Activated effector memory CD4-positive, alpha-beta T cell treated with anti-CD3 and anti-CD28 coated beads, Interleukin-2, amount 50 U/mL, for 16 hours (primary cell): ENCODE results near the gene FIBP.
A peak's percentile ranks its signal among the peaks of the same experiment; 100 is the strongest.

Experiments used
- DNase-seq: peaks from one replicate; pipeline ENCODE4 v3.0.0-alpha.2; 2020

Gene FIBP

GRCh38 chr11:65887723-65888162, 528 bp downstream of the FIBP start:
- no peak for DNase-seq

GRCh38 chr11:65886826-65887722, 1.2 kb downstream of the FIBP start:
- no peak for DNase-seq

GRCh38 chr11:65885808-65886536, 2.3 kb downstream of the FIBP start:
- no peak for DNase-seq

GRCh38 chr11:65885231-65885630, 3.0 kb downstream of the FIBP start:
- DNase-seq = no peak

GRCh38 chr11:65884716-65885092, 3.6 kb downstream of the FIBP start:
- DNase-seq = peak; percentile 94

- no peak for DNase-seq
These were observed 4.2 kb downstream of the FIBP start for GRCh38 chr11:65883786-65884715.

GRCh38 chr11:65883058-65883761, 5.1 kb downstream of the FIBP start:
- DNase-seq = no peak

GRCh38 chr11:65882120-65883057, 5.9 kb downstream of the FIBP start:
- no peak for DNase-seq

GRCh38 chr11:65880844-65881421, 7.3 kb downstream of the FIBP start:
- no peak for DNase-seq

GRCh38 chr11:65880027-65880426, 8.2 kb downstream of the FIBP start:
- DNase-seq = no peak

GRCh38 chr11:65879617-65880016, 8.7 kb downstream of the FIBP start, which contains the start of gene CTSW:
Gene CTSW, plus strand, starts transcription at chr11:65879837. Its CDS starts 18 bp downstream, at chr11:65879855.
- DNase-seq = peak; percentile 77

GRCh38 chr11:65873318-65874156, 14.7 kb downstream of the FIBP start:
- DNase-seq = peak; percentile 98

- no peak for DNase-seq
These were observed 15.5 kb downstream of the FIBP start, which contains the start of gene EFEMP2 for GRCh38 chr11:65872586-65873317. Gene EFEMP2, minus strand, starts transcription at chr11:65872800. Its CDS starts 446 bp downstream, at chr11:65872354.

GRCh38 chr11:65871811-65872548, 16.3 kb downstream of the FIBP start:
- no peak for DNase-seq

GRCh38 chr11:65870706-65871681, 17.3 kb downstream of the FIBP start:
- DNase-seq = no peak

GRCh38 chr11:65870307-65870658, 18.0 kb downstream of the FIBP start:
- no peak for DNase-seq
